ENCODE measurements around the gene MILR1. TPM values are rescaled to one million over a fixed set of nuclear protein-coding genes. Genes with fewer than 3 reads are reported as not detected.
"Not testable (repeated sequence)": the region's sequence is repeated elsewhere in the genome, so short reads cannot be mapped to it uniquely, and the experiment has no call there.

Gene MILR1
- total and polyA plus RNA-seq, 2 donors (not counting 3 experiments of a cell fraction or from before 2014, with no cell fraction given) = 1.2 to 17.8 TPM

GRCh38 chr17:64459284-64459747 lies 10.4 kb downstream of the MILR1 start:
- Histone ChIP-seq H3K36me3 (ENCODE audit: control insufficient read depth in 2 of 2, extremely low read depth in 1 of 2, insufficient read depth in 2 of 2, low read length in 2 of 2) (peaks cover 0 to 3% of the 10 kb centered on the region in 2 experiments), H3K4me3 (replicated peaks in 1 of 3; ENCODE audit: insufficient read depth in 1 of 3, low read depth in 1 of 3, low read length in 3 of 3) (no peak overlapping the region), H3K9me3 (replicated peaks; ENCODE audit: control insufficient read depth, insufficient read depth, low read length) (no peaks in the 10 kb centered on the region), H3K4me2 (ENCODE audit: insufficient read depth, low read length) (no peak overlapping the region), H2AFZ (ENCODE audit: low read depth, low read length) (no peak overlapping the region), H3K27ac (ENCODE audit: insufficient read depth, low read depth, low read length) (no peak overlapping the region), H3K79me2 (ENCODE audit: control insufficient read depth, insufficient read depth, low read length) (no peaks in the 10 kb centered on the region), H4K20me1 (replicated peaks; ENCODE audit: control insufficient read depth, extremely low read depth, insufficient read depth, low read length) (no peaks in the 10 kb centered on the region), H3K9ac (replicated peaks; ENCODE audit: extremely low read depth, insufficient read depth, low read length) (no peak overlapping the region), H3K4me1 (ENCODE audit: control insufficient read depth, extremely low read depth, insufficient read depth, low read length) (peaks cover 14% of the 10 kb centered on the region), H3K9me1 (replicated peaks; ENCODE audit: control insufficient read depth, extremely low read depth, insufficient read depth, low read length) (no peaks in the 10 kb centered on the region), H3K27me3 (ENCODE audit: control insufficient read depth in 2 of 2, insufficient read depth in 2 of 2, low read length in 2 of 2) (no peaks in the 10 kb centered on the region)
- intact Hi-C loops (cut with micrococcal nuclease) = no loop called here
- no TSS peak for BruUV-seq (replicated peaks)
- POLR2A ChIA-PET = no interaction called here
- peak; percentile 38 for TF ChIP-seq JUN (IDR thresholded peaks at IDR 0.05; ENCODE audit: borderline replicate concordance, insufficient read depth, insufficient read length, low read depth)
- no peak for TF ChIP-seq MAX (IDR thresholded peaks at IDR 0.05; ENCODE audit: insufficient read depth, insufficient read length)
- peak; percentile 42 for TF ChIP-seq FOS (IDR thresholded peaks at IDR 0.05; ENCODE audit: borderline replicate concordance, insufficient read depth, low read length)
- TF ChIP-seq POLR2AphosphoS5 (IDR thresholded peaks at IDR 0.05; ENCODE audit: insufficient read depth, low read depth, low read length) = peak; percentile 27
- DNase-seq (ENCODE audit: low read depth, low spot score) = peak; percentile 48
- CTCF ChIA-PET = interaction anchor here (1.6 kb wide), 1 partner anchor 168 kb away, joined by 3 read pairs; no protein-coding TSS in a partner anchor
- dilution Hi-C loops (cut with MboI; ENCODE audit: extremely low pct_ligation_motif_present, low sequenced_read_pairs) = no loop called here
- FAIRE-seq = no peak

DNA sequence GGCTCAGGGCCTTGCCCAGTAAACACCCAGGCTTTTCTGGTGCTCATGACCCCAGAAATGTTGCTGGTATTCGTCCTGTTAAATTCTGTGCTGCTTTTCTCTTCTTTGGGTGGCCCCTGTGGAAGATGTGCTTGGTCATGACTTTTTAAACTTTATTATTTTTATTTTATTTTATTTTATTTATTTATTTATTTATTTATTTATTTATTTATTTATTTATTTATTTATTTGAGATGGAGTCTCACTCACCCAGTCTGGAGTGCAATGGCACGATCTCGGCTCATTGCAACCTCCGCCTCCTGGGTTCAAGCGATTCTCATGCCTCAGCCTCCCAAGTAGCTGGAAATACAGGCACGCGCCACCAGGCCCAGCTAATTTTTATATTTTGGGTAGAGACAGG lies 10.9 kb downstream of the MILR1 start:
- H3K27ac ChIP-seq (ENCODE audit: insufficient read depth, low read depth, low read length); H2AFZ ChIP-seq (ENCODE audit: low read depth, low read length); FAIRE-seq; dilution Hi-C loops (cut with MboI; ENCODE audit: extremely low pct_ligation_motif_present, low sequenced_read_pairs); H3K36me3 ChIP-seq (ENCODE audit: control insufficient read depth in 2 of 2, extremely low read depth in 1 of 2, insufficient read depth in 2 of 2, low read length in 2 of 2); H3K9ac ChIP-seq (replicated peaks; ENCODE audit: extremely low read depth, insufficient read depth, low read length); BruUV-seq (replicated peaks); H3K4me3 ChIP-seq (replicated peaks in 1 of 3; ENCODE audit: insufficient read depth in 1 of 3, low read depth in 1 of 3, low read length in 3 of 3); H3K79me2 ChIP-seq (ENCODE audit: control insufficient read depth, insufficient read depth, low read length); H3K9me3 ChIP-seq (replicated peaks; ENCODE audit: control insufficient read depth, insufficient read depth, low read length); H3K4me2 ChIP-seq (ENCODE audit: insufficient read depth, low read length); POLR2A ChIA-PET; H4K20me1 ChIP-seq (replicated peaks; ENCODE audit: control insufficient read depth, extremely low read depth, insufficient read depth, low read length); DNase-seq (ENCODE audit: low read depth, low spot score); H3K27me3 ChIP-seq (ENCODE audit: control insufficient read depth in 2 of 2, insufficient read depth in 2 of 2, low read length in 2 of 2); H3K9me1 ChIP-seq (replicated peaks; ENCODE audit: control insufficient read depth, extremely low read depth, insufficient read depth, low read length): not testable (repeated sequence)
- intact Hi-C loops (cut with micrococcal nuclease) = loop anchor here (5.0 kb wide), 1 partner anchor 38 kb away; no protein-coding TSS in a partner anchor
- CTCF ChIA-PET = interaction anchor here (1.1 to 1.4 kb wide), 2 partner anchors 8 to 31 kb away, joined by 3 read pairs; no protein-coding TSS in a partner anchor
- H3K4me1 ChIP-seq (ENCODE audit: control insufficient read depth, extremely low read depth, insufficient read depth, low read length) = peaks cover 14% of the 10 kb centered on the region

Measured in endothelial cell of umbilical vein (primary cell).